MCF 10A (cell line): ENCODE data around the gene FUCA1. TPM values are rescaled to one million over a fixed set of nuclear protein-coding genes. Genes with fewer than 3 reads are reported as not detected.

ENCODE experiments used
- BruUV-seq: library from RNA; stranded (reverse); fragments of 400-500 nt; replicated peaks from 2 replicates; lab custom pipeline; 2021; lab: Mats Ljungman, UMichigan
- CTCF ChIA-PET: fragments of 300-600 bp; sonication (Branson Sonifier 250); formaldehyde crosslinking; extraction: SDS; loops from one replicate; lab custom pipeline; 2021; ENCODE audit warnings: antibody characterized with exemption, inconsistent platforms; lab: Yijun Ruan, JAX
- POLR2A ChIA-PET: fragments of 300-600, 350-650 bp; sonication (Branson Sonifier 250); formaldehyde crosslinking; extraction: SDS; loops from one replicate; lab custom pipeline; 2020; ENCODE audit warnings: antibody characterized with exemption, inconsistent platforms; lab: Yijun Ruan, JAX
- DNase-seq: peaks from one replicate; pipeline ENCODE4 v3.0.0-alpha.2; 2018; ENCODE audit not compliant: unreplicated experiment
- H3K27ac Mint-ChIP-seq: one replicate; pipeline ENCODE4 v1.8.0; 2022; ENCODE audit warnings: mild to moderate bottlenecking, low read depth, mixed read lengths; ENCODE audit not compliant: unreplicated experiment
- H3K27me3 Mint-ChIP-seq: one replicate; pipeline ENCODE4 v1.8.0; 2022; ENCODE audit warnings: mixed read lengths; ENCODE audit not compliant: insufficient read depth, unreplicated experiment
- H3K36me3 Mint-ChIP-seq: one replicate; pipeline ENCODE4 v1.8.0; 2022; ENCODE audit warnings: mild to moderate bottlenecking, moderate library complexity, mixed read lengths; ENCODE audit not compliant: insufficient read depth, unreplicated experiment
- H3K4me1 Mint-ChIP-seq: one replicate; pipeline ENCODE4 v1.8.0; 2022; ENCODE audit warnings: mixed read lengths; ENCODE audit not compliant: insufficient read depth, unreplicated experiment
- H3K4me3 Mint-ChIP-seq: one replicate; pipeline ENCODE4 v1.8.0; 2022; ENCODE audit warnings: mild to moderate bottlenecking, moderate library complexity, mixed read lengths; ENCODE audit not compliant: unreplicated experiment
- H3K9me3 Mint-ChIP-seq: one replicate; pipeline ENCODE4 v1.8.0; 2022; ENCODE audit warnings: mixed read lengths; ENCODE audit not compliant: unreplicated experiment
- CTCF ChIP-seq: fragments of 200-600 bp; IDR thresholded peaks from one replicate; pipeline ENCODE4 v1.8.0; 2022; ENCODE audit warnings: antibody characterized with exemption, mild to moderate bottlenecking; ENCODE audit not compliant: unreplicated experiment
- intact Hi-C: fragments of 100-400 bp; cut with micrococcal nuclease; formaldehyde crosslinking; loops from 2 replicates; pipeline ENCODE4 v1.14.1; 2022
- total RNA-seq: library from RNA; stranded (reverse); gene quantifications from 2 replicates; pipeline ENCODE4 v1.2.3, GENCODE V29; 2022

FUCA1 gene
- total RNA-seq, 1 experiment from 2014 or later: 7.9 TPM

- ChIA-PET POLR2A (interaction anchor here (0.6 to 17.8 kb wide), 4 partner anchors 8 to 694 kb away, joined by 3 to 395 read pairs (median 72); partner anchors contain the start of genes HMGCL, LYPLA2 and PITHD1), CTCF (interaction anchor here (0.5 to 2.3 kb wide), 7 partner anchors 14 to 160 kb away, joined by 3 to 6 read pairs (median 3); no protein-coding TSS in a partner anchor)
- H3K36me3 Mint-ChIP-seq: peaks cover 61% of the 10 kb centered on the region
- H3K9me3 Mint-ChIP-seq: no peaks in the 10 kb centered on the region
- intact Hi-C loops: no loop called here
- no peak overlapping the region for H3K4me3 Mint-ChIP-seq
- H3K27ac Mint-ChIP-seq: no peak overlapping the region
- H3K4me1 Mint-ChIP-seq: peaks cover 4% of the 10 kb centered on the region
- peak; percentile 44 for DNase-seq
- BruUV-seq: no TSS peak
- no peak for TF ChIP-seq CTCF
- no peaks in the 10 kb centered on the region for H3K27me3 Mint-ChIP-seq
Observed at GRCh38 chr1:23796466-23797271, 71.4 kb downstream of the FUCA1 start.

- ChIA-PET POLR2A (interaction anchor here (0.7 to 17.8 kb wide), 2 partner anchors 17 to 630 kb away, joined by 3 to 395 read pairs; partner anchors contain the start of gene PITHD1), CTCF (interaction anchor here (0.5 to 2.3 kb wide), 4 partner anchors 8 to 120 kb away, joined by 3 to 6 read pairs (median 3); no protein-coding TSS in a partner anchor)
- Mint-ChIP-seq H3K27ac (no peak overlapping the region), H3K9me3 (no peaks in the 10 kb centered on the region), H3K27me3 (no peaks in the 10 kb centered on the region), H3K36me3 (peaks cover 69% of the 10 kb centered on the region), H3K4me1 (peaks cover 9% of the 10 kb centered on the region), H3K4me3 (no peak overlapping the region)
- TF ChIP-seq CTCF: no peak
- TSS peak; percentile 20 for BruUV-seq
- intact Hi-C loops: no loop called here
- DNase-seq: no peak
Observed at GRCh38 chr1:23795676-23796465, 72.2 kb downstream of the FUCA1 start.

Other genes starting within 250 kb of the FUCA1 start
- 1,201 and 1,563 TPM in 2 replicates for gene RPL11, start 176.5 kb downstream of the FUCA1 start, total RNA-seq
- 68.3 and 69.1 TPM in 2 replicates for gene ELOA, start 124.8 kb downstream of the FUCA1 start, total RNA-seq
- 37.7 and 37.8 TPM in 2 replicates for gene PITHD1, start 89.9 kb downstream of the FUCA1 start, total RNA-seq
- 27.8 and 35.7 TPM in 2 replicates for gene LYPLA2, start 77.1 kb downstream of the FUCA1 start, total RNA-seq
- gene GALE, start 67.5 kb downstream of the FUCA1 start, total RNA-seq: 112 and 143 TPM in 2 replicates
- 30.4 and 39.3 TPM in 2 replicates for gene HMGCL, start 42.9 kb downstream of the FUCA1 start, total RNA-seq
- not detected in 2 replicates for gene CNR2, start 45.1 kb upstream of the FUCA1 start, total RNA-seq
- 103 and 115 TPM in 2 replicates for gene PNRC2, start 91.5 kb upstream of the FUCA1 start, total RNA-seq
- 121 and 134 TPM in 2 replicates for gene SRSF10, start 112.0 kb upstream of the FUCA1 start, total RNA-seq
- 0.05 and 0.12 TPM in 2 replicates for gene MYOM3, start 243.8 kb upstream of the FUCA1 start, total RNA-seq